Caco-2 (cell line): ENCODE data around the gene SYNGR3. TPM values are rescaled to one million over a fixed set of nuclear protein-coding genes. Genes with fewer than 3 reads are reported as not detected.

Experiments used
- BruUV-seq: library from RNA; stranded (reverse); fragments of 400-500 nt; replicated peaks from 2 replicates; lab custom pipeline; 2021; lab: Mats Ljungman, UMichigan
- CTCF ChIA-PET: fragments of 300-600 bp; sonication (Branson Sonifier 250); formaldehyde crosslinking; loops from one replicate; lab custom pipeline; 2022; ENCODE audit warnings: antibody characterized with exemption; lab: Charles Lee
- POLR2A ChIA-PET: fragments of 300-600 bp; sonication (Branson Sonifier 250); formaldehyde crosslinking; loops from one replicate; lab custom pipeline; 2022; ENCODE audit warnings: antibody characterized with exemption; lab: Charles Lee
- DNase-seq, 2 experiments: peaks; one replicate each; pipeline versions ENCODE4 v3.0.0 to v3.0.0-alpha.2; 2020 to 2022
- H3K27me3 ChIP-seq: replicated peaks from 2 replicates; pipeline ENCODE4 v1.6.0; 2011; ENCODE audit warnings: low read length; ENCODE audit not compliant: control insufficient read depth, insufficient read depth
- H3K36me3 ChIP-seq: 2 replicates; pipeline ENCODE4 v1.5.1; 2011; ENCODE audit warnings: low read length; ENCODE audit not compliant: control insufficient read depth, insufficient read depth
- H3K4me1 ChIP-seq: fragments of 250-450 bp; sonication (Bioruptor Pico); 2 replicates; pipeline ENCODE4 v1.5.1; 2020; ENCODE audit warnings: mild to moderate bottlenecking
- H3K4me3 ChIP-seq: 2 replicates; pipeline ENCODE4 v1.5.1; 2011; ENCODE audit warnings: low read depth, mild to moderate bottlenecking, control low read depth, low read length
- H3K9me3 ChIP-seq: fragments of 250-450 bp; sonication (Bioruptor Pico); 2 replicates; pipeline ENCODE4 v1.5.1; 2020; ENCODE audit warnings: mild to moderate bottlenecking, moderate library complexity
- H3K27ac Mint-ChIP-seq: one replicate; pipeline ENCODE4 v1.8.0; 2022; ENCODE audit warnings: mixed read lengths; ENCODE audit not compliant: unreplicated experiment
- H3K27me3 Mint-ChIP-seq: one replicate; pipeline ENCODE4 v1.8.0; 2022; ENCODE audit warnings: mixed read lengths; ENCODE audit not compliant: insufficient read depth, unreplicated experiment
- H3K36me3 Mint-ChIP-seq: one replicate; pipeline ENCODE4 v1.8.0; 2022; ENCODE audit warnings: mild to moderate bottlenecking, mixed read lengths; ENCODE audit not compliant: insufficient read depth, unreplicated experiment
- H3K4me1 Mint-ChIP-seq: one replicate; pipeline ENCODE4 v1.8.0; 2022; ENCODE audit warnings: low read depth, mixed read lengths; ENCODE audit not compliant: unreplicated experiment
- H3K4me3 Mint-ChIP-seq: one replicate; pipeline ENCODE4 v1.8.0; 2022; ENCODE audit warnings: mild to moderate bottlenecking, moderate library complexity, mixed read lengths; ENCODE audit not compliant: unreplicated experiment
- H3K9me3 Mint-ChIP-seq: one replicate; pipeline ENCODE4 v1.8.0; 2022; ENCODE audit warnings: mixed read lengths; ENCODE audit not compliant: unreplicated experiment
- CTCF ChIP-seq, 2 experiments: fragments of 200-600 bp in 1 of 2; IDR thresholded peaks; 1 replicate in 1 of 2; 2 replicates in 1 of 2; pipeline versions ENCODE4 v1.5.1 to v1.8.0; 2011 to 2022; ENCODE audit warnings: antibody characterized with exemption in 1 of 2, control low read depth in 1 of 2, inconsistent platforms in 1 of 2, low read depth in 1 of 2, low read length in 1 of 2, mild to moderate bottlenecking in 1 of 2, moderate library complexity in 1 of 2; ENCODE audit not compliant: insufficient read depth in 1 of 2, severe bottlenecking in 1 of 2, unreplicated experiment in 1 of 2
- intact Hi-C: fragments of 100-400 bp; cut with micrococcal nuclease; formaldehyde crosslinking; loops from one replicate; pipeline ENCODE4 v1.10.0; 2022; ENCODE audit not compliant: unreplicated experiment
- total RNA-seq: library from RNA; stranded (reverse); gene quantifications from 2 replicates; pipeline ENCODE4 v1.2.3, GENCODE V29; 2022

SYNGR3 gene
- total RNA-seq, 1 experiment from 2014 or later, result 2.9 TPM

- no TSS peak for BruUV-seq
- no peak overlapping the region for H3K4me3 Mint-ChIP-seq
- CTCF ChIA-PET, result interaction anchor here (0.7 to 0.9 kb wide), 2 partner anchors 22 to 294 kb away, joined by 3 read pairs; partner anchors contain the start of gene NOXO1
- H3K9me3 ChIP-seq, result no peaks in the 10 kb centered on the region
- H3K4me3 ChIP-seq, result no peak overlapping the region
- no peaks in the 10 kb centered on the region for H3K9me3 Mint-ChIP-seq
- H3K27me3 Mint-ChIP-seq, result no peaks in the 10 kb centered on the region
- H3K27ac Mint-ChIP-seq, result no peak overlapping the region
- H3K27me3 ChIP-seq, result no peaks in the 10 kb centered on the region
- DNase-seq, result no peak
- intact Hi-C loops, result no loop called here
- no peak for TF ChIP-seq CTCF (IDR thresholded peaks at IDR 0.05; ENCODE audit: insufficient read depth in 1 of 2, low read depth in 1 of 2, low read length in 1 of 2, severe bottlenecking in 1 of 2, unreplicated experiment in 1 of 2)
- peaks cover 5% of the 10 kb centered on the region; the same call in 1 of the 2 replicates for H3K4me1 ChIP-seq
- H3K4me1 Mint-ChIP-seq, result peaks cover 5% of the 10 kb centered on the region
- peaks cover 2% of the 10 kb centered on the region for H3K36me3 ChIP-seq
- POLR2A ChIA-PET, result interaction anchor here (0.5 kb wide), 1 partner anchor 233 kb away, joined by 9 read pairs; no protein-coding TSS in a partner anchor
- H3K36me3 Mint-ChIP-seq, result peaks cover 62% of the 10 kb centered on the region
Measured at GRCh38 chr16:2002406-2003230, 12.8 kb downstream of the SYNGR3 start.

GRCh38 chr16:2003231-2003826 lies 13.6 kb downstream of the SYNGR3 start:
- BruUV-seq, result no TSS peak
- no peaks in the 10 kb centered on the region for H3K27me3 Mint-ChIP-seq
- Histone ChIP-seq H3K4me3 (no peak overlapping the region), H3K27me3 (no peaks in the 10 kb centered on the region), H3K36me3 (peaks cover 2% of the 10 kb centered on the region), H3K4me1 (peaks cover 12% of the 10 kb centered on the region; the same call in 1 of the 2 replicates), H3K9me3 (no peaks in the 10 kb centered on the region)
- H3K36me3 Mint-ChIP-seq, result peaks cover 63% of the 10 kb centered on the region
- no peak for DNase-seq
- no peaks in the 10 kb centered on the region for H3K9me3 Mint-ChIP-seq
- H3K4me3 Mint-ChIP-seq, result no peak overlapping the region
- no peak overlapping the region for H3K27ac Mint-ChIP-seq
- no peak for TF ChIP-seq CTCF (IDR thresholded peaks at IDR 0.05; ENCODE audit: insufficient read depth in 1 of 2, low read depth in 1 of 2, low read length in 1 of 2, severe bottlenecking in 1 of 2, unreplicated experiment in 1 of 2)
- intact Hi-C loops, result no loop called here
- POLR2A ChIA-PET, result no interaction called here
- CTCF ChIA-PET, result interaction anchor here (0.7 to 1.0 kb wide), 4 partner anchors 21 to 293 kb away, joined by 3 to 5 read pairs (median 3); partner anchors contain the start of gene NOXO1
- H3K4me1 Mint-ChIP-seq, result peaks cover 5% of the 10 kb centered on the region
